Vagina (tissue), 2 donors: ENCODE results near the gene RALGAPA1. TPM values are rescaled to one million over a fixed set of nuclear protein-coding genes. Genes with fewer than 3 reads are reported as not detected.

Experiments used
- DNase-seq, 2 donors: peaks; one replicate each; pipeline ENCODE4 v3.0.0-alpha.2; 2017; ENCODE audit errors: extremely low spot score in 2 of 2
- H3K27ac ChIP-seq: fragments of 200-600 bp; sonication (generic); one replicate; pipeline ENCODE4 v1.5.1; 2019
- H3K27me3 ChIP-seq: fragments of 200-600 bp; sonication (generic); one replicate; pipeline ENCODE4 v1.5.1; 2019
- H3K36me3 ChIP-seq, 2 donors: fragments of 200-600 bp; sonication (generic); one replicate each; pipeline ENCODE4 v1.5.1; 2017 to 2019
- H3K4me1 ChIP-seq: fragments of 200-600 bp; sonication (generic); one replicate; pipeline ENCODE4 v1.5.1; 2019
- H3K4me3 ChIP-seq, 2 donors: fragments of 200-600 bp; sonication (generic); 1 replicate in 1 of 2; 2 replicates in 1 of 2; pipeline ENCODE4 v1.5.1; 2016 to 2019
- H3K9me3 ChIP-seq: fragments of 200-600 bp; sonication (generic); one replicate; pipeline ENCODE4 v1.5.1; 2019
- POLR2A ChIP-seq, 2 donors: fragments of 450-650 bp; IDR thresholded peaks; one replicate each; pipeline ENCODE4 v1.6.1; 2017; ENCODE audit warnings: antibody characterized with exemption in 2 of 2, mild to moderate bottlenecking in 2 of 2, moderate library complexity in 2 of 2
- POLR2AphosphoS5 ChIP-seq, 2 donors: sonication (generic); formaldehyde crosslinking; IDR thresholded peaks; one replicate each; pipeline ENCODE4 v1.9.0; 2017; ENCODE audit warnings: antibody characterized with exemption in 2 of 2, mild to moderate bottlenecking in 2 of 2, low read depth in 1 of 2; ENCODE audit not compliant: insufficient read depth in 1 of 2
- intact Hi-C: fragments of 100-400 bp; cut with DNase I; formaldehyde crosslinking; loops from one replicate; pipeline ENCODE4 v1.15.1; 2023
- total RNA-seq: library from RNA; depleted of rRNA; stranded (reverse); fragments of >200 nt; gene quantifications from one replicate; pipeline ENCODE4 v1.2.3, GENCODE V29; 2016
- TF ChIP-seq, protein P1 (sequence below), 3 experiments: fragments of 450-650 bp in 2 of 3; fragments of 200-600 bp in 1 of 3; sonication (generic) in 1 of 3; IDR thresholded peaks; one replicate each; pipeline ENCODE4 v1.5.1; 2017 to 2019; ENCODE audit warnings: antibody characterized with exemption in 3 of 3, mild to moderate bottlenecking in 2 of 3, moderate library complexity in 2 of 3

Gene RALGAPA1
- total RNA-seq, 1 donor from 2014 or later, result 77.8 TPM

DNA sequence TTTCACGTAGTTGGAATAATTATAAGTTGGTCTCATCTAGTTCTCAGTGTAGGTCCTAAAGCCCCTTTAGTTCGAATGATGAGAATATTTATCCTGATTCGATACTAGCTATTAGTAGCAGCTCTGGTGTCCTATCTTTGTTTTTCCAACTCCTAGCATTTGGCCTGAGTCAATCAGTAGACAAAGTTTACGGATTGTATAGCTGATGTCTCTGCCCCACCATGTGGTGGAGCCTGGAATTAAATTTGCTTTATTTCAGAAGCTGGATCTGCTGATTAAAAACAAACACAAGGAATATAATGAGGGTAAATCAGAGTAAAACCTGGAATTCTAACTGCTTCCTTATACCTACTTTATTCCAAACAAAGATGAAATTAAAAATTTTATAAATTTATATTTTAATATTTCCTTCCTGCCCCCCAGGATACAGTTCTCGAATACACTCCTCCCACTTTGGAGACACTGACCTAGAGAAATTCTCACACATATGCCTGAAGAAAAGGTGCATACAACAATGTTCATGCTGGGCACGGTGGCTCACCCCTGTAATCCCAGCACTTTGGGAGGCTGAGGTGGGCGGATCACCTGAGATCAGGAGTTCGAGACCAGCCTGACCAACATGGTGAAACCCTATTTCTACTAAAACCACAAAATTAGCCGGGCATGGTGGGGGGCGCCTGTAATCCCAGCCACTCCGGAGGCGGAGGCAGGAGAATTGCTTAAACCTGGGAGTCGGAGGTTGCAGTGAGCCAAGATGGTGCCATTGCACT lies 9.4 kb upstream of the RALGAPA1 start:
- no peaks in the 10 kb centered on the region for H3K36me3 ChIP-seq
- no peak overlapping the region for H3K27ac ChIP-seq
- no peaks in the 10 kb centered on the region for H3K4me1 ChIP-seq
- no peaks in the 10 kb centered on the region for H3K27me3 ChIP-seq
- TF ChIP-seq, protein P1, sequence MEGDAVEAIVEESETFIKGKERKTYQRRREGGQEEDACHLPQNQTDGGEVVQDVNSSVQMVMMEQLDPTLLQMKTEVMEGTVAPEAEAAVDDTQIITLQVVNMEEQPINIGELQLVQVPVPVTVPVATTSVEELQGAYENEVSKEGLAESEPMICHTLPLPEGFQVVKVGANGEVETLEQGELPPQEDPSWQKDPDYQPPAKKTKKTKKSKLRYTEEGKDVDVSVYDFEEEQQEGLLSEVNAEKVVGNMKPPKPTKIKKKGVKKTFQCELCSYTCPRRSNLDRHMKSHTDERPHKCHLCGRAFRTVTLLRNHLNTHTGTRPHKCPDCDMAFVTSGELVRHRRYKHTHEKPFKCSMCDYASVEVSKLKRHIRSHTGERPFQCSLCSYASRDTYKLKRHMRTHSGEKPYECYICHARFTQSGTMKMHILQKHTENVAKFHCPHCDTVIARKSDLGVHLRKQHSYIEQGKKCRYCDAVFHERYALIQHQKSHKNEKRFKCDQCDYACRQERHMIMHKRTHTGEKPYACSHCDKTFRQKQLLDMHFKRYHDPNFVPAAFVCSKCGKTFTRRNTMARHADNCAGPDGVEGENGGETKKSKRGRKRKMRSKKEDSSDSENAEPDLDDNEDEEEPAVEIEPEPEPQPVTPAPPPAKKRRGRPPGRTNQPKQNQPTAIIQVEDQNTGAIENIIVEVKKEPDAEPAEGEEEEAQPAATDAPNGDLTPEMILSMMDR (IDR thresholded peaks at IDR 0.05), result peak in 1 of 3 experiments; percentile 44
- no peak for TF ChIP-seq POLR2AphosphoS5 (IDR thresholded peaks at IDR 0.05; ENCODE audit: insufficient read depth in 1 of 2, low read depth in 1 of 2)
- no peak for DNase-seq
- H3K4me3 ChIP-seq, result no peak overlapping the region
- no peaks in the 10 kb centered on the region for H3K9me3 ChIP-seq
- intact Hi-C loops, result no loop called here

DNA sequence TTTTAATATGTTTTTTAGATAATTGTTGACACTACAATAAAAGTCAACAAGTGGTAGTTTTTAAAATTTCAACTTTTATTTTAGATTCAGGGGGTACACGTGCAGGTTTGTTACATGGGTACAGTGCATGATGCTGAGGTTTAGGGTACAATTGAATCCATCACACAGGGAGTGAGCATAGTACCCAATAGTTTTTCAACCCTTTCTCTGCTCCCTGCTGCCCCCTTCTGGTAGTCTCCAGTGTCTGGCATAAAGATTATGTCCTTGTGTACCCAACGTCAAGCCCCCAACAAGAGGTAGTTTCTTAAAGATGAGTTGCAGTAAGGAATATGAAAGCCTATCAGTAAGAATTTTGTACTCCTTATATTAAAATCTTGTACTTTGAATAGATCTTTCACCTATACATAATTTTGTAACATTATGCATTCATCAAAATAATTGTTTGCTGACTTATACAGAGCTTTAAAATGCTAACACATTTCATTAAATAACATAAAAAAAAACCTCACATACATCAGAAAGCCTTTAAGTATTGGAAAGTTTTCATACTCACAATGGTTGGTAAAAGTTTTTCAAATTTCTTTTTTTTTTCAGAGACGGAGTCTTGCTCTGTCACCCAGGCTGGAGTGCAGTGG lies 5.4 kb upstream of the RALGAPA1 start:
- Histone ChIP-seq H3K36me3 (no peaks in the 10 kb centered on the region), H3K27me3 (no peaks in the 10 kb centered on the region), H3K4me1 (no peaks in the 10 kb centered on the region), H3K27ac (no peak overlapping the region), H3K4me3 (no peak overlapping the region), H3K9me3 (no peaks in the 10 kb centered on the region)
- intact Hi-C loops, result no loop called here
- no peak for TF ChIP-seq POLR2AphosphoS5 (IDR thresholded peaks at IDR 0.05; ENCODE audit: insufficient read depth in 1 of 2, low read depth in 1 of 2)
- TF ChIP-seq, protein P1 (IDR thresholded peaks at IDR 0.05), result peak in 2 of 3 experiments; percentile 34 to 41
- DNase-seq, result no peak

DNA sequence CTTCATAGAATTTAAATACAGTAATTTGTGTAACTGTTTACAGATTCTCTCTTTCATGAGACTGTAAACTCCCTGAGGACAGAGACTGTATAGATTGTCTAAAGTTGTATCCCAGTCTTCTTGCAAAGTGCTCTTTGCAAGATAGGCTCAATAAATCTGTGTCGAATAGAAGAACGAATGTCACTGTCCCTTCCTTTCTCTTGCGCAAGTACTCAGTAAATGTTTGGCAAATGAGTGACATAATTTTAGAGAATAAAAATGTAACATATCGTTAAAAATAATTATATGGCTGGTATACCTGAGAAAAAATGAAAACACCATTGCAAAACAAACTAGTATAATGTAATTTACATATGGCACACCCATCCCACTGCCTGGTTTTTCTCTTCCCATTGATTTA lies 1.9 kb upstream of the RALGAPA1 start:
- H3K9me3 ChIP-seq, result no peaks in the 10 kb centered on the region
- H3K27me3 ChIP-seq, result no peaks in the 10 kb centered on the region
- H3K36me3 ChIP-seq, result no peaks in the 10 kb centered on the region
- no peak for DNase-seq
- H3K27ac ChIP-seq, result no peak overlapping the region
- TF ChIP-seq POLR2A (IDR thresholded peaks at IDR 0.05), result no peak
- TF ChIP-seq, protein P1 (IDR thresholded peaks at IDR 0.05), result no peak
- no peak for TF ChIP-seq POLR2AphosphoS5 (IDR thresholded peaks at IDR 0.05; ENCODE audit: insufficient read depth in 1 of 2, low read depth in 1 of 2)
- no peak overlapping the region for H3K4me3 ChIP-seq
- intact Hi-C loops, result no loop called here
- H3K4me1 ChIP-seq, result peaks cover 21% of the 10 kb centered on the region

DNA sequence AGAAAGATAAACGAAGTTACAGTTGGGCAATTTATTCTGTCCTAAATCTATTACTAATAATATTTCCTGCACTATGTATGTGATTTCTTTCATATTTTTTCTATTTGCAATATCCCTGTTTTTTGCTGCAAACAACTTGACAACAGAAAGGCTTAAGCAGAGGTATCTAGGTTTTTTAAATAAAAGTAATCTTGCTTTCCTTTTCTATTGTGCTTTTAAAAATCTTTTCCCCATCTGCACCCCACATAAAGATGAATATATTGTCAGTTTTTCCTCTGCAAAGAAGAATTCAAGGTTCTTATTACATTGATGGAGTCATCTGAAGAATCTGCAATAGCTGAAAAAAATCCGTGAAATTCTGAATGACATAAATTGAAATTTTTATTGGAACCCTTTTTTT lies 502 bp upstream of the RALGAPA1 start:
- Histone ChIP-seq H3K4me1 (peaks cover 25% of the 10 kb centered on the region), H3K27me3 (no peaks in the 10 kb centered on the region), H3K4me3 (peak overlapping the region; percentile 66 to 80), H3K9me3 (no peaks in the 10 kb centered on the region), H3K27ac (peak overlapping the region; percentile 95), H3K36me3 (no peaks in the 10 kb centered on the region)
- intact Hi-C loops, result no loop called here
- no peak for DNase-seq
- no peak for TF ChIP-seq POLR2A (IDR thresholded peaks at IDR 0.05)
- TF ChIP-seq, protein P1 (IDR thresholded peaks at IDR 0.05), result no peak
- TF ChIP-seq POLR2AphosphoS5 (IDR thresholded peaks at IDR 0.05; ENCODE audit: insufficient read depth in 1 of 2, low read depth in 1 of 2), result no peak

DNA sequence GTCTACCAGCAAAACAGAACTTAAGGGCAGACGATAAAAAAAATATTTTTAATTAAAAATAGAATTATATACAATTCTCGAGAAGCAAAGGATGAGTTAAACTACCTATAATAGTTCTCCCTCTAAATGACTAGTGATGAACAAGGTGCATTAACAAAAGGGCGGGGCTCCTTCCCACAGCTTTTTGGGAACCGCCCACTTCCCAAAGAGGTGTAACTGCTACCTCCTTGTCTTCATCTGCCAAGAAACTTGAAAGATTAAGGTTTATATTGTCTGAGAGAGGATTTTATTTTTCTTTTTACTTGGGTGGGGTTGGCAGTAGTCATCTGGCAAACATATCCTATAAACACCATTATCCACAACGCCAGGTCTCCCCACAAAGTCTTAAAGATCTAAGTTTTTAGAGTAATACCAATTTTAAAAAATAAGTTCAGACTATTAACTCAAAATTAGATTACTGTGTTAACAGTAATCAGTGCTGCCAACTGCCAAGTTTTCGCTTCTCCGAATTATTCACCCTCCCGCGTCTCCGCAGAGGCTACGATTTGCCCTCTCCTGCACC lies 938 bp downstream of the RALGAPA1 start:
- Histone ChIP-seq H3K4me1 (peaks cover 33% of the 10 kb centered on the region), H3K27me3 (no peaks in the 10 kb centered on the region), H3K27ac (peak overlapping the region; percentile 95), H3K9me3 (no peaks in the 10 kb centered on the region), H3K4me3 (peak overlapping the region; percentile 66 to 80), H3K36me3 (no peaks in the 10 kb centered on the region)
- TF ChIP-seq POLR2AphosphoS5 (IDR thresholded peaks at IDR 0.05; ENCODE audit: insufficient read depth in 1 of 2, low read depth in 1 of 2), result peak in 1 of 2 donors; percentile 70
- TF ChIP-seq, protein P1 (IDR thresholded peaks at IDR 0.05), result no peak
- intact Hi-C loops, result no loop called here
- no peak for DNase-seq
